Spinal cord (tissue), 10 donors: ENCODE data around the gene PDF. TPM values are rescaled to one million over a fixed set of nuclear protein-coding genes. Genes with fewer than 3 reads are reported as not detected.
A peak's percentile ranks its signal among the peaks of the same experiment; 100 is the strongest.
"Not testable (repeated sequence)": the region's sequence is repeated elsewhere in the genome, so short reads cannot be mapped to it uniquely, and the experiment has no call there.

Experiments
- DNase-seq, 6 donors: peaks; one replicate each; pipeline versions ENCODE4 v3.0.0 to v3.0.0-alpha.2; 2013 to 2015; ENCODE audit warnings: low spot score in 6 of 6, low read depth in 4 of 6
- H3K27ac ChIP-seq: one replicate; pipeline ENCODE4 v1.5.1; 2013; ENCODE audit warnings: low read depth, low read length, control low read depth
- H3K27me3 ChIP-seq: one replicate; pipeline ENCODE4 v1.6.1; 2013; ENCODE audit warnings: low read length; ENCODE audit not compliant: control insufficient read depth, insufficient read depth
- H3K36me3 ChIP-seq: one replicate; pipeline ENCODE4 v1.6.1; 2013; ENCODE audit warnings: low read length; ENCODE audit not compliant: control insufficient read depth, insufficient read depth
- H3K4me1 ChIP-seq: one replicate; pipeline ENCODE4 v1.6.1; 2013; ENCODE audit warnings: low read length; ENCODE audit not compliant: control insufficient read depth, insufficient read depth
- H3K4me3 ChIP-seq: one replicate; pipeline ENCODE4 v1.5.1; 2013; ENCODE audit warnings: low read depth, low read length, control low read depth
- H3K9me3 ChIP-seq: one replicate; pipeline ENCODE4 v1.6.1; 2013; ENCODE audit warnings: low read length; ENCODE audit not compliant: control insufficient read depth, insufficient read depth
- WGBS: methylation state at CpG from one replicate; pipeline ENCODE4 v1.1.5; 2013; ENCODE audit warnings: missing lambda C conversion rate; ENCODE audit not compliant: insufficient coverage; 5-methylcytosine and 5-hydroxymethylcytosine counted together
- polyA plus RNA-seq, 2 donors: library from polyadenylated mRNA; unstranded; fragments of 120-200 nt; gene quantifications; one replicate each; pipeline ENCODE4 v1.2.1, GENCODE V29; 2013; ENCODE audit not compliant: insufficient read length in 2 of 2
- total RNA-seq, 2 donors: library from RNA; depleted of rRNA in 1 of 2; stranded (reverse); fragments of 120-200 nt in 1 of 2; fragments of >200 nt in 1 of 2; gene quantifications; one replicate each; pipeline versions ENCODE4 v1.2.3 to v1.2.4, GENCODE V29; 2013 to 2014
- donor health status: healthy.

The PDF gene
- total and polyA plus RNA-seq, 4 donors, result 4.1 to 9.4 (median 7.2) TPM

- WGBS, result 9% methylated on average over 59 of the region's 70 CpGs
Measured at GRCh38 chr16:69310653-69311532, 19.5 kb downstream of the PDF start, which contains the start of gene VPS4A. VPS4A (plus strand) TSS chr16:69311350; CDS start chr16:69311512, 162 bp downstream.

GRCh38 chr16:69309316-69309715, 21.1 kb downstream of the PDF start:
- Histone ChIP-seq H3K27ac (peak overlapping the region; percentile 82), H3K36me3 (peaks cover 12% of the 10 kb centered on the region), H3K4me1 (peaks cover 25% of the 10 kb centered on the region), H3K27me3 (no peaks in the 10 kb centered on the region), H3K9me3 (no peaks in the 10 kb centered on the region), H3K4me3 (no peak overlapping the region)
- DNase-seq, result peak in 5 of 6 donors; percentile 62 to 87 (median 74)
- WGBS, result 18% methylated on average over 7 of the region's 12 CpGs

More at GRCh38 chr16:69310653-69311532, 19.5 kb downstream of the PDF start, which contains the start of gene VPS4A:
- Histone ChIP-seq H3K4me1 (peaks cover 28% of the 10 kb centered on the region), H3K9me3 (no peaks in the 10 kb centered on the region), H3K36me3 (peaks cover 25% of the 10 kb centered on the region), H3K27me3 (no peaks in the 10 kb centered on the region), H3K27ac (peak within 1 kb of the TSS; percentile 89), H3K4me3 (peak within 1 kb of the TSS; percentile 56)
- DNase-seq, result peak; percentile 87 to 99 (median 92)

GRCh38 chr16:69307856-69308255, 22.5 kb downstream of the PDF start:
- Histone ChIP-seq H3K9me3 (no peaks in the 10 kb centered on the region), H3K4me3 (no peak overlapping the region), H3K27ac (no peak overlapping the region), H3K36me3 (peaks cover 2% of the 10 kb centered on the region), H3K4me1 (peaks cover 25% of the 10 kb centered on the region), H3K27me3 (no peaks in the 10 kb centered on the region)
- 90% methylated on average over 2 of the region's 2 CpGs for WGBS
- DNase-seq, result no peak

- no peak for DNase-seq
- Histone ChIP-seq H3K4me1 (peaks cover 19% of the 10 kb centered on the region), H3K27me3 (no peaks in the 10 kb centered on the region), H3K9me3 (no peaks in the 10 kb centered on the region), H3K27ac (no peak overlapping the region), H3K4me3 (no peak overlapping the region), H3K36me3 (peaks cover 2% of the 10 kb centered on the region)
- WGBS, result no CpG with 5 or more reads among the region's 1 CpG
Measured at GRCh38 chr16:69307091-69307490, 23.3 kb downstream of the PDF start.

GRCh38 chr16:69306031-69306430, 24.4 kb downstream of the PDF start:
- Histone ChIP-seq H3K9me3 (no peaks in the 10 kb centered on the region), H3K27ac (no peak overlapping the region), H3K4me3 (no peak overlapping the region), H3K4me1 (peaks cover 15% of the 10 kb centered on the region), H3K27me3 (no peaks in the 10 kb centered on the region), H3K36me3 (peaks cover 2% of the 10 kb centered on the region)
- WGBS, result no CpG with 5 or more reads among the region's 1 CpG
- DNase-seq, result no peak

GRCh38 chr16:69302301-69302700, 28.1 kb downstream of the PDF start:
- 88% methylated on average over 2 of the region's 4 CpGs for WGBS
- H3K27ac ChIP-seq, result no peak overlapping the region
- DNase-seq, result no peak
- H3K4me3 ChIP-seq, result no peak overlapping the region
- H3K9me3 ChIP-seq, result no peaks in the 10 kb centered on the region
- H3K36me3 ChIP-seq, result peaks cover 13% of the 10 kb centered on the region
- no peaks in the 10 kb centered on the region for H3K4me1 ChIP-seq
- H3K27me3 ChIP-seq, result no peaks in the 10 kb centered on the region

GRCh38 chr16:69301861-69302260, 28.5 kb downstream of the PDF start:
- Histone ChIP-seq H3K4me1 (no peaks in the 10 kb centered on the region), H3K36me3 (peaks cover 13% of the 10 kb centered on the region), H3K4me3 (no peak overlapping the region), H3K27ac (no peak overlapping the region), H3K27me3 (no peaks in the 10 kb centered on the region), H3K9me3 (no peaks in the 10 kb centered on the region)
- 88% methylated on average over 3 of the region's 4 CpGs for WGBS
- no peak for DNase-seq

- Histone ChIP-seq H3K4me1 (no peaks in the 10 kb centered on the region), H3K36me3 (peaks cover 13% of the 10 kb centered on the region), H3K9me3 (no peaks in the 10 kb centered on the region), H3K4me3 (no peak overlapping the region), H3K27ac (no peak overlapping the region), H3K27me3 (no peaks in the 10 kb centered on the region)
- WGBS, result 78% methylated on average over 1 of the region's 1 CpG
- DNase-seq, result no peak
Measured at GRCh38 chr16:69301187-69301586, 29.2 kb downstream of the PDF start.

GRCh38 chr16:69298261-69298660, 32.1 kb downstream of the PDF start:
- DNase-seq, result no peak
- Histone ChIP-seq H3K9me3 (no peaks in the 10 kb centered on the region), H3K4me1 (no peaks in the 10 kb centered on the region), H3K4me3 (no peak overlapping the region), H3K27me3 (no peaks in the 10 kb centered on the region), H3K27ac (no peak overlapping the region), H3K36me3 (peaks cover 10% of the 10 kb centered on the region)
- 86% methylated on average over 1 of the region's 4 CpGs for WGBS

GRCh38 chr16:69296771-69297170, 33.6 kb downstream of the PDF start:
- not testable (repeated sequence) for H3K27ac ChIP-seq, DNase-seq, H3K27me3 ChIP-seq, H3K4me1 ChIP-seq, H3K9me3 ChIP-seq, H3K4me3 ChIP-seq
- H3K36me3 ChIP-seq, result peaks cover 10% of the 10 kb centered on the region
- 100% methylated on average over 2 of the region's 7 CpGs for WGBS
